SH-SY5Y (cell line): ENCODE results near the gene ARL6IP5.

ENCODE experiments used
- GATA2 ChIP-seq: IDR thresholded peaks from 2 replicates; pipeline ENCODE4 v1.6.1; 2011; ENCODE audit warnings: mild to moderate bottlenecking, low read depth, low read length
- GATA3 ChIP-seq: IDR thresholded peaks from 2 replicates; pipeline ENCODE4 v1.6.1; 2011; ENCODE audit warnings: low read depth, mild to moderate bottlenecking, low read length, moderate library complexity

GRCh38 chr3:69072928-69073327 is 11.8 kb upstream of the ARL6IP5 start:
- TF ChIP-seq GATA2 (no peak), GATA3 (no peak)
